Measurements from ENCODE around the gene EPHA4.

The EPHA4 gene

GRCh38 chr2:221397187-221397586 lies 174.9 kb downstream of the EPHA4 start:
- no peak for DNase-seq (ENCODE audit: low read depth in 2 of 2)

- no peak for DNase-seq (ENCODE audit: low read depth in 2 of 2)
These were observed 179.7 kb downstream of the EPHA4 start for GRCh38 chr2:221392228-221392881.

- no peak for DNase-seq (ENCODE audit: low read depth in 2 of 2)
These were observed 181.2 kb downstream of the EPHA4 start for GRCh38 chr2:221390878-221391277.

GRCh38 chr2:221389904-221390303 lies 182.2 kb downstream of the EPHA4 start:
- DNase-seq (ENCODE audit: low read depth in 2 of 2) = no peak

- DNase-seq (ENCODE audit: low read depth in 2 of 2) = no peak
These were observed 182.7 kb downstream of the EPHA4 start for GRCh38 chr2:221389421-221389820.

- DNase-seq (ENCODE audit: low read depth in 2 of 2) = no peak
These were observed 183.2 kb downstream of the EPHA4 start for GRCh38 chr2:221388891-221389290.

GRCh38 chr2:221385716-221386115 lies 186.4 kb downstream of the EPHA4 start:
- DNase-seq (ENCODE audit: low read depth in 2 of 2) = no peak

GRCh38 chr2:221381928-221382488 lies 190.1 kb downstream of the EPHA4 start:
- DNase-seq (ENCODE audit: low read depth in 2 of 2) = no peak

GRCh38 chr2:221380686-221381085 lies 191.4 kb downstream of the EPHA4 start:
- no peak for DNase-seq (ENCODE audit: low read depth in 2 of 2)

GRCh38 chr2:221380062-221380461 lies 192.0 kb downstream of the EPHA4 start:
- no peak for DNase-seq (ENCODE audit: low read depth in 2 of 2)

GRCh38 chr2:221377597-221377996 lies 194.5 kb downstream of the EPHA4 start:
- no peak for DNase-seq (ENCODE audit: low read depth in 2 of 2)

GRCh38 chr2:221377066-221377465 lies 195.0 kb downstream of the EPHA4 start:
- no peak for DNase-seq (ENCODE audit: low read depth in 2 of 2)

GRCh38 chr2:221374234-221374633 lies 197.9 kb downstream of the EPHA4 start:
- DNase-seq (ENCODE audit: low read depth in 2 of 2) = no peak

GRCh38 chr2:221372907-221373306 lies 199.2 kb downstream of the EPHA4 start:
- no peak for DNase-seq (ENCODE audit: low read depth in 2 of 2)

GRCh38 chr2:221372159-221372884 lies 199.8 kb downstream of the EPHA4 start:
- no peak for DNase-seq (ENCODE audit: low read depth in 2 of 2)

- DNase-seq (ENCODE audit: low read depth in 2 of 2) = no peak
These were observed 200.8 kb downstream of the EPHA4 start for GRCh38 chr2:221371347-221371746.

- DNase-seq (ENCODE audit: low read depth in 2 of 2) = no peak
These were observed 201.3 kb downstream of the EPHA4 start for GRCh38 chr2:221370857-221371211.

- DNase-seq (ENCODE audit: low read depth in 2 of 2) = no peak
These were observed 201.8 kb downstream of the EPHA4 start for GRCh38 chr2:221370076-221370856.
